WTC11 (cell line): ENCODE measurements around the gene ALK. TPM values are rescaled to one million over a fixed set of nuclear protein-coding genes. Genes with fewer than 3 reads are reported as not detected.

ENCODE experiments used
- ATAC-seq: fragments of 200-7000 bp; cut with Tn5 transposase; 2 replicates; pipeline ENCODE4 v1.10.0; 2021; ENCODE audit warnings: mild to moderate bottlenecking, moderate library complexity
- CTCF ChIA-PET: fragments of 300-600 bp; sonication (Branson Sonifier 250); formaldehyde crosslinking; loops from one replicate; lab custom pipeline; 2021; ENCODE audit warnings: antibody characterized with exemption; lab: Charles Lee
- POLR2A ChIA-PET: fragments of 350-600 bp; sonication (Branson Sonifier 250); formaldehyde crosslinking; loops from one replicate; lab custom pipeline; 2021; ENCODE audit warnings: antibody characterized with exemption; lab: Charles Lee
- DNase-seq: peaks from one replicate; pipeline ENCODE4 v3.0.0; 2021; ENCODE audit warnings: low spot score
- H3K27ac Mint-ChIP-seq: 2 replicates; pipeline ENCODE4 v1.8.0; 2021; ENCODE audit warnings: mixed read lengths
- H3K27me3 Mint-ChIP-seq: 2 replicates; pipeline ENCODE4 v1.8.0; 2021; ENCODE audit warnings: low read depth, mild to moderate bottlenecking, moderate library complexity, mixed read lengths
- H3K36me3 Mint-ChIP-seq: 2 replicates; pipeline ENCODE4 v1.8.0; 2021; ENCODE audit warnings: mixed read lengths
- H3K4me1 Mint-ChIP-seq: 2 replicates; pipeline ENCODE4 v1.8.0; 2022; ENCODE audit warnings: mixed read lengths
- H3K4me3 Mint-ChIP-seq: 2 replicates; pipeline ENCODE4 v1.8.0; 2021; ENCODE audit warnings: mild to moderate bottlenecking, moderate library complexity, mixed read lengths
- H3K9me3 Mint-ChIP-seq: 2 replicates; pipeline ENCODE4 v1.8.0; 2021; ENCODE audit warnings: mixed read lengths
- ATF3 ChIP-seq: sonication (generic); formaldehyde crosslinking; conservative IDR thresholded peaks from 2 replicates; pipeline ENCODE4 v1.8.1; 2022; ENCODE audit warnings: mild to moderate bottlenecking, missing genetic modification reagents
- ATF6 ChIP-seq: sonication (generic); formaldehyde crosslinking; IDR thresholded peaks from 2 replicates; pipeline ENCODE4 v1.8.1; 2023; ENCODE audit warnings: mild to moderate bottlenecking, missing genetic modification reagents
- CTCF ChIP-seq: fragments of 200-600 bp; IDR thresholded peaks from 2 replicates; pipeline ENCODE4 v1.8.0; 2022; ENCODE audit warnings: antibody characterized with exemption
- E2F4 ChIP-seq: sonication (generic); formaldehyde crosslinking; IDR thresholded peaks from 2 replicates; pipeline ENCODE4 v1.8.1; 2022; ENCODE audit warnings: low read depth, mild to moderate bottlenecking, moderate library complexity, missing genetic modification reagents, borderline replicate concordance
- EMX1 ChIP-seq: fragments of 250-450 bp; sonication (Bioruptor Pico); IDR thresholded peaks from 2 replicates; pipeline ENCODE4 v1.8.0; 2021; ENCODE audit warnings: mild to moderate bottlenecking
- GRHL2 ChIP-seq: fragments of 250-450 bp; sonication (Bioruptor Pico); IDR thresholded peaks from 2 replicates; pipeline ENCODE4 v1.8.0; 2022; ENCODE audit warnings: mild to moderate bottlenecking, moderate library complexity; ENCODE audit not compliant: insufficient replicate concordance, severe bottlenecking
- IRF1 ChIP-seq: sonication (generic); formaldehyde crosslinking; IDR thresholded peaks from 2 replicates; pipeline ENCODE4 v1.8.0; 2023; ENCODE audit warnings: missing genetic modification reagents
- MYBL2 ChIP-seq: sonication (generic); formaldehyde crosslinking; IDR thresholded peaks from 2 replicates; pipeline ENCODE4 v1.8.1; 2023; ENCODE audit warnings: mild to moderate bottlenecking, moderate library complexity, missing genetic modification reagents
- NFE2L1 ChIP-seq: sonication (generic); formaldehyde crosslinking; IDR thresholded peaks from 2 replicates; pipeline ENCODE4 v1.8.1; 2023; ENCODE audit warnings: missing genetic modification reagents
- NR3C1 ChIP-seq: sonication (generic); formaldehyde crosslinking; conservative IDR thresholded peaks from 2 replicates; pipeline ENCODE4 v1.8.1; 2023; ENCODE audit warnings: low read depth, mild to moderate bottlenecking, missing genetic modification reagents
- OVOL2 ChIP-seq: fragments of 250-450 bp; sonication (Bioruptor Pico); IDR thresholded peaks from 2 replicates; pipeline ENCODE4 v1.9.0; 2021; ENCODE audit warnings: mild to moderate bottlenecking, borderline replicate concordance
- SMAD3 ChIP-seq: sonication (generic); formaldehyde crosslinking; IDR thresholded peaks from 2 replicates; pipeline ENCODE4 v1.8.0; 2022; ENCODE audit warnings: missing genetic modification reagents, mild to moderate bottlenecking, borderline replicate concordance
- SMAD4 ChIP-seq: sonication (generic); formaldehyde crosslinking; IDR thresholded peaks from 2 replicates; pipeline ENCODE4 v1.8.0; 2022; ENCODE audit warnings: mild to moderate bottlenecking, missing genetic modification reagents
- TP53 ChIP-seq: sonication (generic); formaldehyde crosslinking; IDR thresholded peaks from 2 replicates; pipeline ENCODE4 v1.8.1; 2023; ENCODE audit warnings: mild to moderate bottlenecking, missing genetic modification reagents
- ZBTB43 ChIP-seq: sonication (generic); formaldehyde crosslinking; IDR thresholded peaks from 2 replicates; pipeline ENCODE4 v1.8.1; 2023; ENCODE audit warnings: mild to moderate bottlenecking, missing genetic modification reagents
- ZMAT4 ChIP-seq: fragments of 250-450 bp; sonication (Bioruptor Pico); IDR thresholded peaks from 2 replicates; pipeline ENCODE4 v1.9.0; 2021; ENCODE audit warnings: mild to moderate bottlenecking
- ZNF138 ChIP-seq: sonication (generic); formaldehyde crosslinking; conservative IDR thresholded peaks from 2 replicates; pipeline ENCODE4 v1.8.1; 2022; ENCODE audit warnings: mild to moderate bottlenecking, moderate library complexity, missing genetic modification reagents
- ZNF219 ChIP-seq: sonication (generic); formaldehyde crosslinking; IDR thresholded peaks from 2 replicates; pipeline ENCODE4 v1.8.0; 2023; ENCODE audit warnings: missing genetic modification reagents, mild to moderate bottlenecking, borderline replicate concordance
- ZNF317 ChIP-seq: sonication (generic); formaldehyde crosslinking; IDR thresholded peaks from 2 replicates; pipeline ENCODE4 v1.8.1; 2023; ENCODE audit warnings: low read depth, mild to moderate bottlenecking, moderate library complexity, missing genetic modification reagents, borderline replicate concordance
- ZNF423 ChIP-seq: fragments of 250-450 bp; sonication (Bioruptor Pico); IDR thresholded peaks from 2 replicates; pipeline ENCODE4 v2.1.2; 2022; ENCODE audit warnings: mild to moderate bottlenecking, moderate library complexity
- total RNA-seq: library from RNA; stranded (reverse); gene quantifications from 3 replicates; pipeline ENCODE4 v1.2.3, GENCODE V29; 2021

ALK gene
- total RNA-seq, 1 experiment from 2014 or later: not detected

- no peak overlapping the region for H3K27ac Mint-ChIP-seq
- DNase-seq (no peak), ATAC-seq (no peak)
- H3K4me1 Mint-ChIP-seq: peaks cover 10% of the 10 kb centered on the region
- TF ChIP-seq TP53 (CRISPR knock-in tag): no peak
- H3K9me3 Mint-ChIP-seq: no peaks in the 10 kb centered on the region
- no peak overlapping the region for H3K4me3 Mint-ChIP-seq
- H3K27me3 Mint-ChIP-seq: no peaks in the 10 kb centered on the region
- POLR2A ChIA-PET: no interaction called here
- H3K36me3 Mint-ChIP-seq: no peaks in the 10 kb centered on the region
- CTCF ChIA-PET: no interaction called here
Observed at GRCh38 chr2:29460190-29460589, 461.2 kb downstream of the ALK start.

- no peak for TF ChIP-seq ZNF219
- TF ChIP-seq NR3C1 (CRISPR knock-in tag): no peak
- TF ChIP-seq OVOL2 (CRISPR knock-in tag): no peak
- TF ChIP-seq ATF3: no peak
- ATAC-seq (no peak), DNase-seq (no peak)
- Mint-ChIP-seq H3K27me3 (no peaks in the 10 kb centered on the region), H3K4me1 (peaks cover 10% of the 10 kb centered on the region), H3K36me3 (no peaks in the 10 kb centered on the region), H3K27ac (no peak overlapping the region), H3K9me3 (no peaks in the 10 kb centered on the region), H3K4me3 (no peak overlapping the region)
- ChIA-PET POLR2A (no interaction called here), CTCF (no interaction called here)
Observed at GRCh38 chr2:29459445-29460179, 461.8 kb downstream of the ALK start.

- CTCF ChIA-PET: no interaction called here
- POLR2A ChIA-PET: no interaction called here
- ATAC-seq (no peak), DNase-seq (no peak)
- Mint-ChIP-seq H3K9me3 (no peaks in the 10 kb centered on the region), H3K36me3 (no peaks in the 10 kb centered on the region), H3K27ac (no peak overlapping the region), H3K4me3 (no peak overlapping the region), H3K4me1 (peaks cover 3% of the 10 kb centered on the region; the same call in 1 of the 2 replicates), H3K27me3 (no peaks in the 10 kb centered on the region)
- TF ChIP-seq GRHL2: no peak
- no peak for TF ChIP-seq NFE2L1 (CRISPR knock-in tag)
- no peak for TF ChIP-seq MYBL2 (CRISPR knock-in tag)
- no peak for TF ChIP-seq ZNF138 (CRISPR knock-in tag)
- no peak for TF ChIP-seq SMAD3
- no peak for TF ChIP-seq SMAD4
- TF ChIP-seq ZMAT4 (CRISPR knock-in tag): no peak
- no peak for TF ChIP-seq IRF1 (CRISPR knock-in tag)
Observed at GRCh38 chr2:29456429-29456828, 465.0 kb downstream of the ALK start.

- Mint-ChIP-seq H3K27ac (no peak overlapping the region), H3K9me3 (no peaks in the 10 kb centered on the region), H3K36me3 (no peaks in the 10 kb centered on the region), H3K4me1 (peaks cover 7% of the 10 kb centered on the region), H3K27me3 (no peaks in the 10 kb centered on the region), H3K4me3 (no peak overlapping the region)
- ATAC-seq (no peak), DNase-seq (no peak)
- POLR2A ChIA-PET: no interaction called here
- CTCF ChIA-PET: no interaction called here
- no peak for TF ChIP-seq GRHL2
- TF ChIP-seq CTCF: no peak
- no peak for TF ChIP-seq ZNF423 (CRISPR knock-in tag)
- TF ChIP-seq EMX1 (CRISPR knock-in tag): no peak
- TF ChIP-seq ZNF317 (CRISPR knock-in tag): no peak
- no peak for TF ChIP-seq SMAD3
- no peak for TF ChIP-seq ZBTB43 (CRISPR knock-in tag)
- TF ChIP-seq ATF6 (CRISPR knock-in tag): no peak
- no peak for TF ChIP-seq E2F4 (CRISPR knock-in tag)
Observed at GRCh38 chr2:29455200-29455860, 466.1 kb downstream of the ALK start.
